NCI-H1105 treated with DMSO at 0.1 percent for 48 hours (cell line): ENCODE results near the gene KIF2C.
"Not testable (repeated sequence)": the region's sequence is repeated elsewhere in the genome, so short reads cannot be mapped to it uniquely, and the experiment has no call there.

Experiments
- DNase-seq: peaks from one replicate; lab custom pipeline; 2025; lab: John Stamatoyannopoulos, UW

The KIF2C gene

DNA sequence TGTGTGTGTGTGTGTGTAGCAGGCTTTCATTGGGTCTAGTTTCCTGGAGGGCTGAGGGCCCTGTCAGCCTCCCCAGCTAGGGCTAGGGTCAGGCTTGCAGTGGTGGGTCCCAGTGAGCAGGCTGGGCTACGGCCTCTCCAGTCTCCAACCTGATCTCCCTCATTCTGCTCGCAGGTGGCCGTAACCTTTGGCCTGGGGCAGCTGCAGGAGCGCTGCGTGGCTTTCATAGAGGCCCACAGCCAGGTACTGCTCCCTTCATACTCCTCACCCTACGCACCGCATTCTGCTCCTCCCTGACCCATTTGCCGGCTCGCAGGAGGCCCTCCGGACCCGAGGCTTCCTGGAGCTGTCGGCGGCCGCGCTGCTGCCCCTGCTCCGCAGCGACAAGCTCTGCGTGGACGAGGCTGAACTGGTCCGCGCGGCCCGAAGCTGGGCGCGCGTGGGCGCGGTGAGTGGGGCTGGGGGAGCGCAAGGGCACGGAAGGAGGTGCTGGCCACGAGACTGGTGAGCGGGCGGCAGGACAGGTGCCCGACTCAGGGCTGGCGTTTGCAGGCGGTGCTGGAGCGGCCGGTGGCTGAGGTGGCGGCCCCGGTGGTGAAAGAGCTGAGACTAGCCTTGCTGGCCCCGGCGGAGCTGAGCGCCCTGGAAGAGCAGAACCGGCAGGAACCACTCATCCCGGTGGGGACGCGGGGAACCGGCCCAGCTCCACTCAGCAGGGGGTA is 73.3 kb downstream of the KIF2C start:
- no peak for DNase-seq

GRCh38 chr1:44815926-44816325 is 76.3 kb downstream of the KIF2C start:
- DNase-seq: not testable (repeated sequence)

GRCh38 chr1:44817307-44817706 is 77.7 kb downstream of the KIF2C start:
- no peak for DNase-seq
